ENCODE data around the gene SPPL2B.
"Not testable (repeated sequence)": the region's sequence is repeated elsewhere in the genome, so short reads cannot be mapped to it uniquely, and the experiment has no call there.

Gene SPPL2B

GRCh38 chr19:2338751-2339643 lies 10.5 kb downstream of the SPPL2B start:
- no peak for DNase-seq (ENCODE audit: low read depth)

GRCh38 chr19:2339644-2340310 lies 11.3 kb downstream of the SPPL2B start:
- DNase-seq (ENCODE audit: low read depth), result no peak

- DNase-seq (ENCODE audit: low read depth), result no peak
These were observed 12.2 kb downstream of the SPPL2B start for GRCh38 chr19:2340496-2341243.

DNA sequence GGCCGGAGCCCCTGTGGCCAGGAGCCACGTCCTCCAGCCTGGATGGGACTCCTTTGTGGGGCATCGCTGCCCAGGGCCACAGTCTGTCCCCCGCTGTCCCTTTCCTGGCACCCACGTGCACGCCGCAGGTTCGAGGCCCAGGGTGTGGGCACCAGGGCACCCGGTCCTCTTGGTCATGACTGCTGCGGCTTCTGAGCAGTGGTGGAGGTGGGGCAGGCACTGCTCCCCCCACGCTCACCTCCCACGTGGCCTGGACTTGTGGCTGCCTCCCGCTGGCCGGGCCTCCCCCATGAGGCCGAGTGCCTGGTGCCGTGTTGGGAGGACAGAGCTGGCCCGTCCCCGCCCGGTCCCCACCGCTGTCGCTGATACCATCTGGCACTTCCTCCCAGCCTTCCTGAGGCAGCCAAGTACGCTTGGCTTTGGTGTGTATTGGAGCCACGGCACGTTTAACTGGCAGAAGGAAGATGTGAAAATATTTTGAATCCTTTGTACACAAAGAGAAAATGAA lies 12.8 kb downstream of the SPPL2B start:
- no peak for DNase-seq (ENCODE audit: low read depth)

GRCh38 chr19:2341982-2342381 lies 13.5 kb downstream of the SPPL2B start:
- no peak for DNase-seq (ENCODE audit: low read depth)

- no peak for DNase-seq (ENCODE audit: low read depth)
These were observed 14.3 kb downstream of the SPPL2B start for GRCh38 chr19:2342656-2343288.

DNA sequence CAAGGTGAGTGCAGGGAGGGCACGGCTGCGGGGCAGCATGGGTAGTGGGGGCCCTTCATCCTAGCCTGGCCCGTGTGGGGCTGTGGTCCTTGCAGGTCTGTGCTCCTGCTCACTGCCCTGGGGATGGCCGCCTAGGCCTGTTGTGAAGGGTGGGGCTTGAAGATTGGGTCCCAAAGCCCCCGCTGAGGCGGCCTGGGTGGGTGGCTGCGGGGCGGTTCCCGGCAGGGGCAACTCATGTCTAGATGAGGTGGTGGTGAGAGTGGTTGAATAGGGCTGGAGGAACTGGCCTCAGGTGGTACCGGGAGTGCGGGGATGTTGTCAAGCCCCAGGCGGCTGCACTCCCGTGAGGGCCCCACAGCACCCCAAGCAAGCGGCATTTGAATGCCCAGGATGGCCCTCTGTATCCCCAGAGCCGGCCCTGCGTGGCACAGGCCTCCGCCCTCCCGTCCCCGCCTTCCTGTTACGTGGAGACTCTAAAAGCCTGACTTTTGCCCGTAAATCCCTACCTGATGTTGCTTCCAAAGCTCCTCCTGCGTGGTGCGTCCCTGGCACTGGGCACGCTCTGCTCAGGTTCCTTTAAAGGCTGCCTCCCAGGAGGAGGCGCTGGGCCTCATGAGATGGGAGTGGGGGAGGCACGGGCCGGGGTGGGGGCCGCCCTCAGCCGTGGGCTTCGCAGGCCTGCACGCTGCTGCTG lies 15.0 kb downstream of the SPPL2B start:
- no peak for DNase-seq (ENCODE audit: low read depth)

GRCh38 chr19:2344381-2344870 lies 15.9 kb downstream of the SPPL2B start:
- DNase-seq (ENCODE audit: low read depth), result no peak

DNA sequence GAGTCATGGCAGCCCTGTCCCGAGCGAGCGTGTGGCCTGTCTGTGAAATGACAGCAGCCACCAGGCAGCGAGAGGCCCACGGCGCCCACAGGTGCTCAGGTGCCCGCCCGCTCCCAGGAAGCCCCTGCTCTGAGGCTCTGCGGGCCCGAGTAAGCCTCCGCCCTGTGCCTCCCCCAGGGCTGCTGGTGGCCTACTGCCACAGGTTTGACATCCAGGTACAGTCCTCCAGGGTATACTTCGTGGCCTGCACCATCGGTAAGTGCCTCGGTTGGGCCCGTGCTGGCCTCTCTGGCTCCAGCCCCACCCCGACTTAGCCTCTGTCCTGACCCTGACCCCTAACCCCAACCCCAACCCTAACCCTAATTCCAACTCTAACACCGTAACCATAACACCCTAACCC lies 16.6 kb downstream of the SPPL2B start:
- no peak for DNase-seq (ENCODE audit: low read depth)

DNA sequence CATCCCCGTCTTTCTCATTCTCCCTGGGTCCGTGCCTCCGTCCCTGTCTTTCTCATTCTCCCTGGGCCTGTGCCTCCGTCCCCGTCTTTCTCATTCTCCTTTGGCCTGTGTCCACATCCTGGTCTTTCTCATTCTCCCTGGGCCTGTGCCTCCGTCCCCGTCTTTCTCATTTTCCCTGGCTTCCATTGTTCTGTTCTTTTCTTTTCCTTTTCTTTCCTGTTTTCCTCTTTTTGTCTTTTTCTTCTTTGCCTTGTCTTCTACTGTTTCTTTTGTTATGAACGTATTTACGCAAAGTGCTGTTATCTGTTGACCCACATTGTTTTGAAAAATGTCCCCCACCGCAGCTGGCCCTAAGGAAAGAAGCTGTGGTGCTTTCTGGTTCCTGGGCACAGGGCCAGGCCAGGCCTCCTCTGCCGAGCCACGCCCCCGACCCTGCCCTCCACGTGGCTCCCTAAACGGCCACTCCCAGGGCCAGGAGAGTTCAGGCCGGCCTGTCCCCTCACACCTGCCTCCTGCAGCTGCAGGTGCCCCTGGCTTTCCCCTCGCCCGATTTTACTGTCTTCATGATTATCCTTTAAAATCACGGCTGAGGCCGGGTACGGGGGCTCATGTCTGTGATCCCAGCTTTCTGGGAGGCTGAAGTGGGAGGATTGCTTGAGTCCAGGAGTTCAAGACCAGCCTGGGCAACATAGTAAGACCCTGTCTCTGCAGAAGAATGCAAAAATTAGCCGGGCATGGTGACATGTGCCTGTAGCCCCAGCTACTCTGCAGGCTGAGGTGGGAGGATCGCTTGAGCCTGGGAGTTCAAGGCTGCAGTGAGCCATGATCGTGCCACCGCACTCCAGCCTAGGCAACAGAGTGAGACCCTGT lies 17.5 kb downstream of the SPPL2B start:
- DNase-seq (ENCODE audit: low read depth), result no peak

GRCh38 chr19:2349818-2350217 lies 21.3 kb downstream of the SPPL2B start:
- DNase-seq (ENCODE audit: low read depth), result not testable (repeated sequence)

- no peak for DNase-seq (ENCODE audit: low read depth)
These were observed 22.2 kb downstream of the SPPL2B start for GRCh38 chr19:2350656-2351055.

GRCh38 chr19:2351591-2351990 lies 23.1 kb downstream of the SPPL2B start:
- DNase-seq (ENCODE audit: low read depth), result no peak

- no peak for DNase-seq (ENCODE audit: low read depth)
These were observed 23.6 kb downstream of the SPPL2B start for GRCh38 chr19:2352121-2352520.

- no peak for DNase-seq (ENCODE audit: low read depth)
These were observed 24.8 kb downstream of the SPPL2B start for GRCh38 chr19:2353159-2353886.

- DNase-seq (ENCODE audit: low read depth), result no peak
These were observed 25.6 kb downstream of the SPPL2B start for GRCh38 chr19:2353887-2354592.

- DNase-seq (ENCODE audit: low read depth), result no peak
These were observed 26.2 kb downstream of the SPPL2B start for GRCh38 chr19:2354670-2355069.

DNA sequence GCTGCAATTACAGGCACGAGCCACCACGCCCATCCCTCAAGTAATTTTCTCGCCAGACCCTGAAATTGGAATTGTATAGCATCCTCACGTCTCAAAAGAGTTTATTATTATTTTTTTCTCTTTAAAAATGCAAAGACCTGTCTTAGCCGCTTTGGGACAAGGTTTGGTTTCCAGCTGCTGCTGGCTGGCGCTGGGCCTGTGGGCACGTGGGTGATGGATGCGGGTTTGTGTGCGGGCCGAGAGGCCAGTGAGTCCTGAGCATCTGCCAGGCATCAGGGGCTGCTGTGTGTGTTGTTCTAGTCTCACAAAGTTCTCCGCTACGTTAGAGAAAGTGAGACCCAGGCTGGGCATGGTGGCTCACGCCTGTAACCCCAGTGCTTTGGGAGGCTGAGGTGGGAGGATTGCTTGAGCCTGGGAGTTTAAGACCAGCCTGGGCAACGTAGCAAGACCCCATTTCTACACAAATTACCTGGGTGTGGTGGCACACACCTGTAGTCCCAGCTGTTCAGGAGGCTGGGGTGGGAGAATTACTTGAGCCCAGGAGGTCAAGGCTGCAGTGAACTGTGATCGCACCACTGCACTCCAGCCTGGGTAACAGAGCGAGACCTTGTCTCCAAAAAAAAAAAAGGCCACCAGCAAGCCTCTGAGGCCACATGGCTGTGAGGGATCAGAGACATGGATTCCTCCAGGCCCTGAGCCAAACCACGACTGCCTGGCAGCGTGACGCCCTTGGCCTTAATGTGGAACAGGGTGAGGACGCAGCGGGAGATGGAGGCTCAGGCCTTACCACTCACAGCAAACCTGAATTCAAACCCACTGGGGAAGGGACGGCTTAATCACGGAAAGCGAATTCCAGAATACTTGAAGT lies 26.9 kb downstream of the SPPL2B start:
- no peak for DNase-seq (ENCODE audit: low read depth)

Data from activated T-cell treated with anti-CD3 and anti-CD28 coated beads for 1 hour (primary cell).